Panc1 (cell line): ENCODE measurements around the gene AGBL4. TPM values are rescaled to one million over a fixed set of nuclear protein-coding genes. Genes with fewer than 3 reads are reported as not detected.

Experiments used
- ATAC-seq: fragments of 200-7000 bp; cut with Tn5 transposase; 2 replicates; pipeline ENCODE4 v1.9.1; 2020; ENCODE audit warnings: mild to moderate bottlenecking, moderate library complexity
- Bru-seq: library from RNA; stranded (reverse); fragments of 400-500 nt; gene quantifications from one replicate; lab custom pipeline; 2021; lab: Mats Ljungman, UMichigan
- BruChase-seq, 2 experiments: library from RNA; stranded (reverse); fragments of 400-500 nt; gene quantifications; one replicate each; lab custom pipeline; 2021; lab: Mats Ljungman, UMichigan
- BruUV-seq: library from RNA; stranded (reverse); fragments of 400-500 nt; replicated peaks from 2 replicates; lab custom pipeline; 2021; lab: Mats Ljungman, UMichigan
- CTCF ChIA-PET: fragments of 300-600 bp; sonication (Branson Sonifier 250); formaldehyde crosslinking; loops from one replicate; lab custom pipeline; 2022; ENCODE audit warnings: antibody characterized with exemption; lab: Charles Lee
- POLR2A ChIA-PET: fragments of 300-600 bp; sonication (Branson Sonifier 250); formaldehyde crosslinking; loops from one replicate; lab custom pipeline; 2022; ENCODE audit warnings: antibody characterized with exemption; lab: Charles Lee
- DNase-seq: peaks from one replicate; pipeline ENCODE4 v3.0.0-alpha.2; 2010; ENCODE audit warnings: low read depth, low spot score
- H3K27ac ChIP-seq: 2 replicates; pipeline ENCODE4 v1.5.1; 2011; ENCODE audit warnings: mild to moderate bottlenecking, low read length, inconsistent platforms
- H3K27me3 ChIP-seq: fragments of 200-500 bp; sonication (Bioruptor generic); 2 replicates; pipeline ENCODE4 v1.6.0; 2014; ENCODE audit warnings: low read length, inconsistent platforms; ENCODE audit not compliant: control insufficient read depth, insufficient read depth
- H3K36me3 ChIP-seq: fragments of 200-500 bp; sonication (Bioruptor generic); 2 replicates; pipeline ENCODE4 v1.5.1; 2014; ENCODE audit warnings: inconsistent platforms, mild to moderate bottlenecking, low read length, moderate library complexity; ENCODE audit not compliant: control insufficient read depth, insufficient read depth
- H3K4me1 ChIP-seq: 2 replicates; pipeline ENCODE4 v1.5.1; 2011; ENCODE audit warnings: inconsistent platforms, mild to moderate bottlenecking, low read length, moderate library complexity; ENCODE audit not compliant: control insufficient read depth, insufficient read depth
- H3K4me3 ChIP-seq, 2 experiments: 2 replicates each; pipeline ENCODE4 v1.5.1; 2011 to 2012; ENCODE audit warnings: low read depth in 2 of 2, low read length in 2 of 2, mild to moderate bottlenecking in 2 of 2, inconsistent platforms in 1 of 2, moderate library complexity in 1 of 2
- H3K9me3 ChIP-seq: fragments of 200-500 bp; sonication (Bioruptor generic); 2 replicates; pipeline ENCODE4 v1.5.1; 2014; ENCODE audit warnings: low read depth, mild to moderate bottlenecking, inconsistent platforms, low read length, moderate library complexity; ENCODE audit not compliant: control insufficient read depth, insufficient read depth
- POLR2AphosphoS5 ChIP-seq: IDR thresholded peaks from 2 replicates; pipeline ENCODE4 v1.6.1; 2012; ENCODE audit warnings: mild to moderate bottlenecking, low read depth, low read length, moderate library complexity
- REST ChIP-seq, 2 experiments: IDR thresholded peaks; 2 replicates each; pipeline ENCODE4 v1.6.1; 2011 to 2012; ENCODE audit warnings: low read depth in 2 of 2, control low read depth in 1 of 2, low read length in 1 of 2, mild to moderate bottlenecking in 1 of 2, moderate library complexity in 1 of 2; ENCODE audit not compliant: insufficient read depth in 1 of 2
- SIN3A ChIP-seq: IDR thresholded peaks from 2 replicates; pipeline ENCODE4 v1.6.1; 2012; ENCODE audit warnings: low read depth, mild to moderate bottlenecking, low read length, moderate library complexity, borderline replicate concordance; ENCODE audit not compliant: insufficient read depth
- TCF7L2 ChIP-seq: IDR thresholded peaks from 2 replicates; pipeline ENCODE4 v1.6.1; 2011; ENCODE audit warnings: mild to moderate bottlenecking, low read depth, low read length, inconsistent platforms
- in situ Hi-C: cut with HindIII; loops from 2 replicates; pipeline ENCODE4 v1.10.0; 2016; ENCODE audit warnings: low sequenced_read_pairs, low pct_unique_long_range_greater_than_20kb
- intact Hi-C: fragments of 100-400 bp; cut with micrococcal nuclease; formaldehyde crosslinking; loops from one replicate; pipeline ENCODE4 v1.10.0; 2022; ENCODE audit not compliant: unreplicated experiment
- long read RNA-seq: library from polyadenylated mRNA; unstranded; transcript quantifications from one replicate; pipeline ENCODE4 v2.0.0, GENCODE V29; 2021; ENCODE audit not compliant: unreplicated experiment
- polyA plus RNA-seq: library from polyadenylated mRNA; unstranded; fragments of >200 nt; gene quantifications from one replicate; pipeline ENCODE4 v1.2.1, GENCODE V29; 2012; ENCODE audit warnings: missing spikeins; ENCODE audit not compliant: insufficient read length
- total RNA-seq: library from RNA; stranded (reverse); gene quantifications from one replicate; pipeline ENCODE4 v1.2.1, GENCODE V29; 2021; ENCODE audit not compliant: unreplicated experiment
- TF ChIP-seq, protein P1 (sequence below): fragments of 450-650 bp; IDR thresholded peaks from 2 replicates; pipeline ENCODE4 v1.5.1; 2017; ENCODE audit warnings: mild to moderate bottlenecking

AGBL4 gene
- total RNA-seq (not detected), Bru-seq, nascent RNA (percentile 2 among the genes with signal in this experiment), BruChase-seq, experiment 1, labeled RNA remaining after a 2-hour chase (percentile 1 among the genes with signal in this experiment), BruChase-seq, experiment 2, labeled RNA remaining after a 6-hour chase (percentile 1 among the genes with signal in this experiment)
- polyA plus RNA-seq, result not detected
- long read RNA-seq, result 0 reads

GRCh38 chr1:50023292-50024159 is at the start of gene AGBL4:
Gene AGBL4 (minus strand): TSS chr1:50023954.
- intact Hi-C loops, result no loop called here
- Histone ChIP-seq H3K36me3 (no peaks in the 10 kb centered on the region), H3K9me3 (no peaks in the 10 kb centered on the region), H3K27me3 (no peaks in the 10 kb centered on the region), H3K27ac (no peak within 1 kb of the TSS), H3K4me1 (no peaks in the 10 kb centered on the region), H3K4me3 (peak within 1 kb of the TSS in 1 of 2 experiments; percentile 24; a peak in 1 of 4 replicates)
- no peak for ATAC-seq
- CTCF ChIA-PET, result no interaction called here
- POLR2A ChIA-PET, result no interaction called here
- TF ChIP-seq POLR2AphosphoS5 (no peak), SIN3A (no peak), TCF7L2 (no peak), REST (IDR thresholded peaks at IDR 0.05; ENCODE audit: insufficient read depth in 1 of 2, low read depth in 2 of 2, low read length in 1 of 2) (no peak)
- TF ChIP-seq, protein P1, sequence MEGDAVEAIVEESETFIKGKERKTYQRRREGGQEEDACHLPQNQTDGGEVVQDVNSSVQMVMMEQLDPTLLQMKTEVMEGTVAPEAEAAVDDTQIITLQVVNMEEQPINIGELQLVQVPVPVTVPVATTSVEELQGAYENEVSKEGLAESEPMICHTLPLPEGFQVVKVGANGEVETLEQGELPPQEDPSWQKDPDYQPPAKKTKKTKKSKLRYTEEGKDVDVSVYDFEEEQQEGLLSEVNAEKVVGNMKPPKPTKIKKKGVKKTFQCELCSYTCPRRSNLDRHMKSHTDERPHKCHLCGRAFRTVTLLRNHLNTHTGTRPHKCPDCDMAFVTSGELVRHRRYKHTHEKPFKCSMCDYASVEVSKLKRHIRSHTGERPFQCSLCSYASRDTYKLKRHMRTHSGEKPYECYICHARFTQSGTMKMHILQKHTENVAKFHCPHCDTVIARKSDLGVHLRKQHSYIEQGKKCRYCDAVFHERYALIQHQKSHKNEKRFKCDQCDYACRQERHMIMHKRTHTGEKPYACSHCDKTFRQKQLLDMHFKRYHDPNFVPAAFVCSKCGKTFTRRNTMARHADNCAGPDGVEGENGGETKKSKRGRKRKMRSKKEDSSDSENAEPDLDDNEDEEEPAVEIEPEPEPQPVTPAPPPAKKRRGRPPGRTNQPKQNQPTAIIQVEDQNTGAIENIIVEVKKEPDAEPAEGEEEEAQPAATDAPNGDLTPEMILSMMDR, result no peak
- in situ Hi-C loops, result no loop called here
- no TSS peak for BruUV-seq
- DNase-seq, result no peak

DNA sequence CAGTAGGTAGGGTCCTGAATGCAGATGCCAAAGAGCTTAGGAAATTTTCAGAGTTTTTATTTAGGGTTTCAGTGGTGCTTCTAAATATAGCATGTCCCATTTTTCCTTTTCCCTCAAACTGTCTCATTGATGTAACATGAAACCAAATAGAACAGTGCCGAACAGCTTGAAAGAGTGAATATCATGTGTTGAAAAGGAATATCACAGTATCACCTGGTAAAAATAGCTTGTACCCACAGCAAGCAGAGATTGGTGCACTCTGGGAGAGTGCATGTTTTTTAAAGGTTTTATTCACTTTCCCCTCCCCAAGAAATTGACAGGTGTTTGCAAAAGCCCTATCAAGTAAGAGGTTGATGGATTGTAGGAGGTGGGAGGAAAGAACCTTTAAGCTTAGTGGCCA is 43.1 kb upstream of the AGBL4 start:
- in situ Hi-C loops, result no loop called here

More for the DNA sequence above, 43.1 kb upstream of the AGBL4 start:
- H3K9me3 ChIP-seq, result no peaks in the 10 kb centered on the region
- no peak overlapping the region for H3K27ac ChIP-seq
- no peak overlapping the region for H3K4me3 ChIP-seq
- no peaks in the 10 kb centered on the region for H3K36me3 ChIP-seq
- TF ChIP-seq POLR2AphosphoS5, result no peak
- no peak for TF ChIP-seq SIN3A
- TF ChIP-seq, protein P1, result no peak
- no peak for TF ChIP-seq TCF7L2
- no peak for TF ChIP-seq REST (IDR thresholded peaks at IDR 0.05; ENCODE audit: insufficient read depth in 1 of 2, low read depth in 2 of 2, low read length in 1 of 2)
- CTCF ChIA-PET, result no interaction called here
- no TSS peak for BruUV-seq
- no peak for DNase-seq
- H3K4me1 ChIP-seq, result no peaks in the 10 kb centered on the region
- intact Hi-C loops, result no loop called here
- ATAC-seq, result no peak
- no peaks in the 10 kb centered on the region for H3K27me3 ChIP-seq
- POLR2A ChIA-PET, result no interaction called here
